H9 (cell line): ENCODE measurements around the gene ACSL3. TPM values are rescaled to one million over a fixed set of nuclear protein-coding genes. Genes with fewer than 3 reads are reported as not detected.

ENCODE experiments used
- DNase-seq: peaks from one replicate; pipeline ENCODE4 v3.0.0-alpha.2; 2017
- H2AFZ ChIP-seq: one replicate; pipeline ENCODE4 v1.6.1; 2013; ENCODE audit warnings: mild to moderate bottlenecking, low read length, control low read depth, moderate library complexity
- H2AK5ac ChIP-seq: 2 replicates; pipeline ENCODE4 v1.6.1; 2013; ENCODE audit warnings: low read length, control low read depth, mixed read lengths; ENCODE audit not compliant: insufficient read length
- H2BK120ac ChIP-seq: one replicate; pipeline ENCODE4 v1.6.1; 2013; ENCODE audit warnings: low read depth, mild to moderate bottlenecking, low read length, control low read depth, inconsistent platforms; ENCODE audit not compliant: poor library complexity, severe bottlenecking
- H2BK12ac ChIP-seq: 2 replicates; pipeline ENCODE4 v1.6.1; 2013; ENCODE audit warnings: low read length, control low read depth, mixed read lengths, low read depth; ENCODE audit not compliant: insufficient read length
- H2BK15ac ChIP-seq: 2 replicates; pipeline ENCODE4 v1.6.1; 2013; ENCODE audit warnings: low read depth, low read length, control low read depth
- H2BK20ac ChIP-seq: one replicate; pipeline ENCODE4 v1.6.1; 2013; ENCODE audit warnings: low read depth, mild to moderate bottlenecking, low read length, control low read depth, inconsistent platforms; ENCODE audit not compliant: poor library complexity, severe bottlenecking
- H2BK5ac ChIP-seq: 2 replicates; pipeline ENCODE4 v1.6.1; 2013; ENCODE audit warnings: low read length, control low read depth, mixed read lengths; ENCODE audit not compliant: insufficient read length
- H3K14ac ChIP-seq: 2 replicates; pipeline ENCODE4 v1.6.1; 2013; ENCODE audit warnings: low read length, control low read depth; ENCODE audit not compliant: insufficient read depth
- H3K18ac ChIP-seq: 2 replicates; pipeline ENCODE4 v1.6.1; 2013; ENCODE audit warnings: low read depth, mild to moderate bottlenecking, mixed read lengths, low read length, control low read depth; ENCODE audit not compliant: insufficient read length
- H3K23ac ChIP-seq: 2 replicates; pipeline ENCODE4 v1.6.1; 2013; ENCODE audit warnings: low read length, control low read depth, mixed read lengths, low read depth; ENCODE audit not compliant: insufficient read length
- H3K23me2 ChIP-seq: 2 replicates; pipeline ENCODE4 v1.6.1; 2013; ENCODE audit warnings: low read depth, mild to moderate bottlenecking, mixed read lengths, low read length, control low read depth; ENCODE audit not compliant: insufficient read length, poor library complexity, severe bottlenecking
- H3K27ac ChIP-seq: 2 replicates; pipeline ENCODE4 v1.5.1; 2013; ENCODE audit warnings: low read length, control low read depth, mixed read lengths, low read depth; ENCODE audit not compliant: insufficient read length
- H3K27me3 ChIP-seq: 2 replicates; pipeline ENCODE4 v1.6.1; 2013; ENCODE audit warnings: low read length, control low read depth, inconsistent platforms; ENCODE audit not compliant: insufficient read depth
- H3K4ac ChIP-seq: 2 replicates; pipeline ENCODE4 v1.6.1; 2013; ENCODE audit warnings: low read depth, mild to moderate bottlenecking, control low read depth, inconsistent platforms, low read length, moderate library complexity
- H3K4me1 ChIP-seq: 2 replicates; pipeline ENCODE4 v1.6.1; 2013; ENCODE audit warnings: low read length, control low read depth, inconsistent platforms; ENCODE audit not compliant: insufficient read depth
- H3K4me2 ChIP-seq: 2 replicates; pipeline ENCODE4 v1.6.1; 2013; ENCODE audit warnings: low read length, control low read depth, mixed read lengths; ENCODE audit not compliant: insufficient read length, insufficient read depth
- H3K56ac ChIP-seq: 2 replicates; pipeline ENCODE4 v1.6.1; 2013; ENCODE audit warnings: low read depth, mild to moderate bottlenecking, mixed read lengths, low read length, control low read depth; ENCODE audit not compliant: insufficient read length
- H3K79me1 ChIP-seq: 2 replicates; pipeline ENCODE4 v1.6.1; 2013; ENCODE audit warnings: low read depth, mild to moderate bottlenecking, moderate library complexity, low read length, control low read depth, inconsistent platforms; ENCODE audit not compliant: insufficient read depth, poor library complexity, severe bottlenecking
- H3K79me2 ChIP-seq: 2 replicates; pipeline ENCODE4 v1.6.1; 2013; ENCODE audit warnings: low read length, control low read depth, inconsistent platforms; ENCODE audit not compliant: insufficient read depth
- H3K9ac ChIP-seq: 2 replicates; pipeline ENCODE4 v1.6.1; 2013; ENCODE audit warnings: low read length, control low read depth, mixed read lengths; ENCODE audit not compliant: insufficient read length; ENCODE audit errors: extremely low read depth
- H3K9me3 ChIP-seq: one replicate; pipeline ENCODE4 v1.6.1; 2013; ENCODE audit warnings: low read depth, low read length, inconsistent platforms; ENCODE audit not compliant: control insufficient read depth
- H3T11ph ChIP-seq: one replicate; pipeline ENCODE4 v1.6.1; 2013; ENCODE audit warnings: mild to moderate bottlenecking, low read length, control low read depth, inconsistent platforms
- H4K20me1 ChIP-seq: one replicate; pipeline ENCODE4 v1.6.1; 2013; ENCODE audit not compliant: control insufficient read depth, insufficient read length, insufficient read depth
- H4K5ac ChIP-seq: 2 replicates; pipeline ENCODE4 v1.6.1; 2013; ENCODE audit warnings: low read depth, mild to moderate bottlenecking, mixed read lengths, low read length, control low read depth; ENCODE audit not compliant: insufficient read length
- H4K8ac ChIP-seq: replicated peaks from 2 replicates; pipeline ENCODE4 v1.6.1; 2013; ENCODE audit warnings: low read length, control low read depth, mixed read lengths, low read depth; ENCODE audit not compliant: insufficient read length
- H4K91ac ChIP-seq: 2 replicates; pipeline ENCODE4 v1.6.1; 2013; ENCODE audit warnings: low read depth, mild to moderate bottlenecking, moderate library complexity, mixed read lengths, low read length, control low read depth; ENCODE audit not compliant: insufficient read length
- H3K27ac Mint-ChIP-seq, 3 experiments: 2 replicates in 2 of 3; 3 replicates in 1 of 3; pipeline ENCODE4 v1.8.0; 2020 to 2021; ENCODE audit warnings: mixed read lengths in 3 of 3, mild to moderate bottlenecking in 1 of 3, moderate library complexity in 1 of 3
- H3K27me3 Mint-ChIP-seq: 2 replicates; pipeline ENCODE4 v1.8.0; 2021; ENCODE audit warnings: low read depth, mild to moderate bottlenecking, moderate library complexity, mixed read lengths
- H3K36me3 Mint-ChIP-seq, 3 experiments: 2 replicates in 2 of 3; 3 replicates in 1 of 3; pipeline ENCODE4 v1.8.0; 2020 to 2021; ENCODE audit warnings: low read depth in 3 of 3, mixed read lengths in 3 of 3; ENCODE audit not compliant: insufficient read depth in 1 of 3
- H3K4me1 Mint-ChIP-seq, 2 experiments: 2 replicates each; pipeline ENCODE4 v1.8.0; 2020; ENCODE audit warnings: mixed read lengths in 2 of 2
- H3K4me3 Mint-ChIP-seq, 2 experiments: 2 replicates in 1 of 2; 3 replicates in 1 of 2; pipeline ENCODE4 v1.8.0; 2020 to 2021; ENCODE audit warnings: mild to moderate bottlenecking in 2 of 2, mixed read lengths in 2 of 2, moderate library complexity in 1 of 2
- H3K9me3 Mint-ChIP-seq, 2 experiments: 2 replicates in 1 of 2; 3 replicates in 1 of 2; pipeline ENCODE4 v1.8.0; 2020; ENCODE audit warnings: mild to moderate bottlenecking in 2 of 2, mixed read lengths in 2 of 2, moderate library complexity in 1 of 2
- CTCF ChIP-seq: fragments of 200-600 bp; sonication (generic); conservative IDR thresholded peaks from 3 replicates; pipeline ENCODE4 v1.8.0; 2021; ENCODE audit warnings: antibody characterized with exemption, mild to moderate bottlenecking
- WGBS: extraction: QIAGEN DNeasy Blood & Tissue Kit; methylation state at CpG from one replicate; pipeline ENCODE4 v1.1.7; 2013; ENCODE audit warnings: missing lambda C conversion rate, low lambda C conversion rate, mixed read lengths; ENCODE audit not compliant: insufficient read length; ENCODE audit errors: extremely low coverage; 5-methylcytosine and 5-hydroxymethylcytosine counted together
- total RNA-seq: library from RNA; stranded (reverse); gene quantifications from 2 replicates; pipeline ENCODE4 v1.2.1, GENCODE V29; 2021

ACSL3 gene
- total RNA-seq, 1 experiment from 2014 or later: 60.9 TPM

GRCh38 chr2:222982909-222983265, 122.1 kb downstream of the ACSL3 start:
- H2BK12ac ChIP-seq: no peak overlapping the region
- H3K9ac ChIP-seq: no peak overlapping the region
- no peak overlapping the region for H3K4me2 ChIP-seq
- no CpG with 5 or more reads among the region's 3 CpGs for WGBS
- peak overlapping the region; percentile 15 for H3K18ac ChIP-seq
- H3K23me2 ChIP-seq: no peaks in the 10 kb centered on the region
- H2AK5ac ChIP-seq: no peak overlapping the region
- no peak for TF ChIP-seq CTCF
- Mint-ChIP-seq H3K9me3 (peaks cover 39% of the 10 kb centered on the region in 2 experiments), H3K27me3 (peaks cover 4% of the 10 kb centered on the region), H3K4me3 (no peak overlapping the region), H3K4me1 (peaks cover 19% of the 10 kb centered on the region in 2 experiments), H3K27ac (peak overlapping the region in 2 of 3 experiments; percentile 8 to 72; a peak in 1 of 7 replicates), H3K36me3 (peaks cover 15 to 48% (median 29%) of the 10 kb centered on the region in 3 experiments)
- H3K79me2 ChIP-seq: no peaks in the 10 kb centered on the region
- H4K8ac ChIP-seq: no peak overlapping the region
- no peak overlapping the region for H3T11ph ChIP-seq
- no peaks in the 10 kb centered on the region; the same call in 1 of the 2 replicates for H3K27me3 ChIP-seq
- no peak overlapping the region for H4K91ac ChIP-seq
- no peaks in the 10 kb centered on the region for H4K20me1 ChIP-seq
- H2BK15ac ChIP-seq: no peak overlapping the region
- no peak overlapping the region for H3K14ac ChIP-seq
- DNase-seq: no peak
- peaks cover 9% of the 10 kb centered on the region for H3K9me3 ChIP-seq
- no peak overlapping the region for H3K23ac ChIP-seq
- H3K4ac ChIP-seq: no peak overlapping the region
- H3K79me1 ChIP-seq: no peaks in the 10 kb centered on the region
- H2BK120ac ChIP-seq: no peak overlapping the region
- no peak overlapping the region for H3K27ac ChIP-seq
- H2BK20ac ChIP-seq: no peak overlapping the region
- no peak overlapping the region for H2AFZ ChIP-seq
- H2BK5ac ChIP-seq: no peak overlapping the region
- peak overlapping the region; percentile 57 for H4K5ac ChIP-seq
- peaks cover 6% of the 10 kb centered on the region; the same call in 1 of the 2 replicates for H3K4me1 ChIP-seq
- H3K56ac ChIP-seq: no peak overlapping the region
